Activated CD8-positive, alpha-beta T cell treated with anti-CD3 and anti-CD28 coated beads for 36 hours (primary cell): ENCODE data around the gene ST14. TPM values are rescaled to one million over a fixed set of nuclear protein-coding genes. Genes with fewer than 3 reads are reported as not detected.
"Not testable (repeated sequence)": the region's sequence is repeated elsewhere in the genome, so short reads cannot be mapped to it uniquely, and the experiment has no call there.

ENCODE experiments used
- ATAC-seq: fragments of 200-7000 bp; cut with Tn5 transposase; one replicate; pipeline ENCODE4 v1.10.0; 2021; ENCODE audit warnings: mild to moderate bottlenecking, moderate library complexity
- CTCF ChIA-PET: fragments of 350-600 bp; sonication (Branson Sonifier 250); formaldehyde crosslinking; loops from one replicate; lab custom pipeline; 2021; ENCODE audit warnings: antibody characterized with exemption; lab: Charles Lee
- POLR2A ChIA-PET: fragments of 350-600 bp; sonication (Branson Sonifier 250); formaldehyde crosslinking; loops from one replicate; lab custom pipeline; 2021; ENCODE audit warnings: antibody characterized with exemption; lab: Charles Lee
- DNase-seq: peaks from one replicate; pipeline ENCODE4 v3.0.0-alpha.2; 2020
- H3K27ac Mint-ChIP-seq: one replicate; pipeline ENCODE4 v1.8.0; 2021; ENCODE audit warnings: mild to moderate bottlenecking, mixed read lengths
- H3K27me3 Mint-ChIP-seq: one replicate; pipeline ENCODE4 v1.8.0; 2021; ENCODE audit warnings: mixed read lengths
- H3K36me3 Mint-ChIP-seq: one replicate; pipeline ENCODE4 v1.8.0; 2021; ENCODE audit warnings: low read depth, mixed read lengths
- H3K4me1 Mint-ChIP-seq: one replicate; pipeline ENCODE4 v1.8.0; 2021; ENCODE audit warnings: low read depth, mixed read lengths
- H3K4me3 Mint-ChIP-seq: one replicate; pipeline ENCODE4 v1.8.0; 2021; ENCODE audit warnings: mild to moderate bottlenecking, moderate library complexity, mixed read lengths
- H3K9me3 Mint-ChIP-seq: one replicate; pipeline ENCODE4 v1.8.0; 2021; ENCODE audit warnings: mixed read lengths
- intact Hi-C: fragments of 100-400 bp; cut with micrococcal nuclease; formaldehyde crosslinking; loops from one replicate; pipeline ENCODE4 v1.10.0; 2022
- total RNA-seq, 2 experiments: library from RNA; stranded (reverse); gene quantifications; one replicate each; pipeline ENCODE4 v1.2.3, GENCODE V29; 2021
- TF ChIP-seq, protein P1 (sequence below): fragments of 200-600 bp; IDR thresholded peaks from one replicate; pipeline ENCODE4 v1.8.0; 2022; ENCODE audit warnings: antibody characterized with exemption, mild to moderate bottlenecking

The ST14 gene
- total RNA-seq, 2 experiments from 2014 or later: not detected

GRCh38 chr11:130237282-130238006 lies 77.9 kb downstream of the ST14 start:
- H3K9me3 Mint-ChIP-seq: no peaks in the 10 kb centered on the region
- intact Hi-C loops: no loop called here
- ATAC-seq (no peak), DNase-seq (no peak)
- no peaks in the 10 kb centered on the region for H3K4me1 Mint-ChIP-seq
- CTCF ChIA-PET: no interaction called here
- no peak overlapping the region for H3K4me3 Mint-ChIP-seq
- POLR2A ChIA-PET: no interaction called here
- TF ChIP-seq, protein P1, sequence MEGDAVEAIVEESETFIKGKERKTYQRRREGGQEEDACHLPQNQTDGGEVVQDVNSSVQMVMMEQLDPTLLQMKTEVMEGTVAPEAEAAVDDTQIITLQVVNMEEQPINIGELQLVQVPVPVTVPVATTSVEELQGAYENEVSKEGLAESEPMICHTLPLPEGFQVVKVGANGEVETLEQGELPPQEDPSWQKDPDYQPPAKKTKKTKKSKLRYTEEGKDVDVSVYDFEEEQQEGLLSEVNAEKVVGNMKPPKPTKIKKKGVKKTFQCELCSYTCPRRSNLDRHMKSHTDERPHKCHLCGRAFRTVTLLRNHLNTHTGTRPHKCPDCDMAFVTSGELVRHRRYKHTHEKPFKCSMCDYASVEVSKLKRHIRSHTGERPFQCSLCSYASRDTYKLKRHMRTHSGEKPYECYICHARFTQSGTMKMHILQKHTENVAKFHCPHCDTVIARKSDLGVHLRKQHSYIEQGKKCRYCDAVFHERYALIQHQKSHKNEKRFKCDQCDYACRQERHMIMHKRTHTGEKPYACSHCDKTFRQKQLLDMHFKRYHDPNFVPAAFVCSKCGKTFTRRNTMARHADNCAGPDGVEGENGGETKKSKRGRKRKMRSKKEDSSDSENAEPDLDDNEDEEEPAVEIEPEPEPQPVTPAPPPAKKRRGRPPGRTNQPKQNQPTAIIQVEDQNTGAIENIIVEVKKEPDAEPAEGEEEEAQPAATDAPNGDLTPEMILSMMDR: no peak
- peaks cover 16% of the 10 kb centered on the region for H3K36me3 Mint-ChIP-seq
- H3K27me3 Mint-ChIP-seq: no peaks in the 10 kb centered on the region
- no peak overlapping the region for H3K27ac Mint-ChIP-seq

GRCh38 chr11:130241713-130242112 lies 82.1 kb downstream of the ST14 start:
- CTCF ChIA-PET: no interaction called here
- Mint-ChIP-seq H3K27me3 (no peaks in the 10 kb centered on the region), H3K9me3 (no peaks in the 10 kb centered on the region), H3K36me3 (peaks cover 21% of the 10 kb centered on the region), H3K4me3 (no peak overlapping the region), H3K27ac (no peak overlapping the region), H3K4me1 (peaks cover 19% of the 10 kb centered on the region)
- intact Hi-C loops: no loop called here
- POLR2A ChIA-PET: no interaction called here
- DNase-seq: no peak
- TF ChIP-seq, protein P1: peak; percentile 11
- no peak for ATAC-seq

DNA sequence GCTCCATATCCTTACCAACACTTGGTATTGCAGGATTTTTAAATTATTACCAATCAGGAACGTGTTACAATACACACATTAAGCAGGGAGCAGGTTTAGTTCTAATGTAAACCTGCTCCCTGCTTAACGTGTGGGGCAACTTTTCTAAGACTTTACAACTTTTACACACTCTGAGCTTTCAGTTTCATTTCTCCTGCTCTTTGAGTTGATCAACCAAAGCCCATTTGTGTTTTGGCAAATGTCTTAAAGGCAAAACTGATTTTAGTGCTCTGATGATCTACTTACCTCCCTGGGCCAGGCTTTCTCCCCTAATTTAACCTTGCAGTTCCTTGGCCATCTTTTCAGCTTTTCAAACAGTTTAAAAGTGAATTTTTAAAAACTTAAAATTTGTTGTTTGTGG lies 84.2 kb downstream of the ST14 start:
- peaks cover 15% of the 10 kb centered on the region for H3K36me3 Mint-ChIP-seq
- intact Hi-C loops: no loop called here
- TF ChIP-seq, protein P1: no peak
- no peak for DNase-seq
- CTCF ChIA-PET: interaction anchor here (1.2 kb wide), 1 partner anchor 31 kb away, joined by 3 read pairs; no protein-coding TSS in a partner anchor
- POLR2A ChIA-PET: no interaction called here
- no peaks in the 10 kb centered on the region for H3K27me3 Mint-ChIP-seq
- peaks cover 26% of the 10 kb centered on the region for H3K4me1 Mint-ChIP-seq
- no peak overlapping the region for H3K27ac Mint-ChIP-seq
- H3K4me3 Mint-ChIP-seq: no peak overlapping the region
- peak; percentile 49 for ATAC-seq
- no peaks in the 10 kb centered on the region for H3K9me3 Mint-ChIP-seq

DNA sequence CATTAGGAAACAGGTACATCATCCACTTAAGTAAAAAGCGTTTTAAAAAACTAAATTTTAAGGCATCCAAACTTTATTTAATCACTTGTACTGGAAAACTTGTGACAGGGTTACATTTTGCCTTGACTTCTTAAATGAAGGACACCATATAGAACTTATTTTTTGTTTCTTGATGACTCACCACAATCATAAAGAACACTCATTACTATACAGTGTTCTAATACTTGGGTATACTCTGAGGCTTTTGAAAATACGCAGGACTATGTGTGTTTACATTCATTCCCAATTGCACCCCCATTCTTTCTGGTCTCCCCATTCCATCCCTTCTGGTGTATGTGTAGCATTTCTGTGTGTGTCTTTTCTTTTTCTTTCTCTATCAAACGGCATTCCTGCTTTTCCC lies 85.3 kb downstream of the ST14 start:
- Mint-ChIP-seq H3K9me3 (no peaks in the 10 kb centered on the region), H3K27ac (no peak overlapping the region), H3K4me3 (no peak overlapping the region), H3K36me3 (peaks cover 15% of the 10 kb centered on the region), H3K4me1 (peaks cover 33% of the 10 kb centered on the region), H3K27me3 (no peaks in the 10 kb centered on the region)
- intact Hi-C loops: no loop called here
- ATAC-seq: no peak
- TF ChIP-seq, protein P1: no peak
- no peak for DNase-seq
- ChIA-PET POLR2A (no interaction called here), CTCF (no interaction called here)

DNA sequence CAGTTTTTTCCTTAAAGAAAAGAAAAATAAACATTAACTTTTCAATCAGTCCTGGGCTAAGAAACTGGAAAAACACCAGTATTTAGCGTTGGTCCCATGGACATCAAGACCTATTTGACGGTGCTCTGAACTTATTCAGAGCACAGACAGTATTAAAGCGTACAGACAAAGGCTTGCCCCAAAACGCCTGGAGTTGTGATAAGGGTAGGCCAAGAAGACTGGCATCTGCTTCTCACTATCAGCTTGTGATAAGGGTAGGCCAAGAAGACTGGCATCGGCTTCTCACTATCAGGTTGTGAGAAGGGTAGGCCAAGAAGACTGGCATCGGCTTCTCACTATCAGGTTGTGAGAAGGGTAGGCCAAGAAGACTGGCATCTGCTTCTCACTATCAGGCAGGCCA lies 85.8 kb downstream of the ST14 start:
- peaks cover 33% of the 10 kb centered on the region for H3K4me1 Mint-ChIP-seq
- H3K27me3 Mint-ChIP-seq, DNase-seq, intact Hi-C loops, CTCF ChIA-PET, H3K4me3 Mint-ChIP-seq, H3K27ac Mint-ChIP-seq, H3K9me3 Mint-ChIP-seq, ATAC-seq, POLR2A ChIA-PET: not testable (repeated sequence)
- peaks cover 17% of the 10 kb centered on the region for H3K36me3 Mint-ChIP-seq
